ENCODE data around the gene JMJD1C.

JMJD1C gene

DNA sequence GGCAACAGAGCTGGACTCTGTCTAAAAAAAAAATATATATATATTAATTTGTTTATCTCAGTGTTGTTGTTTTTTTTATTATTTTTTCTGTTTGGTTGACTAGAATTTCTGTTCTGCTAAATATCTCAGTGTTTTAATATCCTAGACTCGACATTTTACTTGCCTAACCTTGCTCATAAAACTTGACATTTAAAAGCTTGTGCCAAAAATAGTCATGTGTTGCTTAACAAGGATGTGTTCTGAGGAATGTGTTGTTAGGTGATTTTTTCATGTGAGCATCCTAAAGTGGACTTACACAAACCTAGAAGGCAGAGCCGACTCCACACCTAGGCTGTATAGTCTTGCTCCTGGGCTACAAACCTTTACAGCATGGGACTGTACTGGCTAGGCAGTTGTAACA, 309.5 kb downstream of the JMJD1C start:
- no peak overlapping the region for H3K4me3 ChIP-seq (ENCODE audit: low read depth, low read length)
- TF ChIP-seq, protein P1, sequence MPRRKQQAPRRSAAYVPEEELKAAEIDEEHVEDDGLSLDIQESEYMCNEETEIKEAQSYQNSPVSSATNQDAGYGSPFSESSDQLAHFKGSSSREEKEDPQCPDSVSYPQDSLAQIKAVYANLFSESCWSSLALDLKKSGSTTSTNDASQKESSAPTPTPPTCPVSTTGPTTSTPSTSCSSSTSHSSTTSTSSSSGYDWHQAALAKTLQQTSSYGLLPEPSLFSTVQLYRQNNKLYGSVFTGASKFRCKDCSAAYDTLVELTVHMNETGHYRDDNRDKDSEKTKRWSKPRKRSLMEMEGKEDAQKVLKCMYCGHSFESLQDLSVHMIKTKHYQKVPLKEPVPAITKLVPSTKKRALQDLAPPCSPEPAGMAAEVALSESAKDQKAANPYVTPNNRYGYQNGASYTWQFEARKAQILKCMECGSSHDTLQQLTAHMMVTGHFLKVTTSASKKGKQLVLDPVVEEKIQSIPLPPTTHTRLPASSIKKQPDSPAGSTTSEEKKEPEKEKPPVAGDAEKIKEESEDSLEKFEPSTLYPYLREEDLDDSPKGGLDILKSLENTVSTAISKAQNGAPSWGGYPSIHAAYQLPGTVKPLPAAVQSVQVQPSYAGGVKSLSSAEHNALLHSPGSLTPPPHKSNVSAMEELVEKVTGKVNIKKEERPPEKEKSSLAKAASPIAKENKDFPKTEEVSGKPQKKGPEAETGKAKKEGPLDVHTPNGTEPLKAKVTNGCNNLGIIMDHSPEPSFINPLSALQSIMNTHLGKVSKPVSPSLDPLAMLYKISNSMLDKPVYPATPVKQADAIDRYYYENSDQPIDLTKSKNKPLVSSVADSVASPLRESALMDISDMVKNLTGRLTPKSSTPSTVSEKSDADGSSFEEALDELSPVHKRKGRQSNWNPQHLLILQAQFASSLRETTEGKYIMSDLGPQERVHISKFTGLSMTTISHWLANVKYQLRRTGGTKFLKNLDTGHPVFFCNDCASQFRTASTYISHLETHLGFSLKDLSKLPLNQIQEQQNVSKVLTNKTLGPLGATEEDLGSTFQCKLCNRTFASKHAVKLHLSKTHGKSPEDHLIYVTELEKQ (tag by site-specific recombination; IDR thresholded peaks at IDR 0.05; ENCODE audit: borderline replicate concordance) = no peak
- TF ChIP-seq SETDB1 (IDR thresholded peaks at IDR 0.05; ENCODE audit: insufficient read length, low read length) (no peak), ZNF558 (tag by site-specific recombination; IDR thresholded peaks at IDR 0.05) (no peak), KLF1 (tag by site-specific recombination; IDR thresholded peaks at IDR 0.05) (no peak)
- no peak overlapping the region for H3K27ac ChIP-seq (ENCODE audit: extremely low read depth, low read depth, low read length)
- POLR2A ChIA-PET = no interaction called here
- CTCF ChIA-PET = interaction anchor here (0.7 to 4.9 kb wide), 13 partner anchors 11 to 718 kb away, joined by 3 to 29 read pairs (median 3); partner anchors contain the start of gene EGR2
- no peaks in the 10 kb centered on the region for H3K9me3 ChIP-seq (ENCODE audit: control insufficient read depth, insufficient read depth, low read depth, low read length)
- no peaks in the 10 kb centered on the region for H3K4me1 ChIP-seq (ENCODE audit: control insufficient read depth, insufficient read depth, low read length)
- peaks cover 3 to 33% of the 10 kb centered on the region in 2 experiments; a peak in 2 of 3 replicates for H3K36me3 ChIP-seq (ENCODE audit: control insufficient read depth in 2 of 2, insufficient read depth in 1 of 2, low read length in 2 of 2)

DNA sequence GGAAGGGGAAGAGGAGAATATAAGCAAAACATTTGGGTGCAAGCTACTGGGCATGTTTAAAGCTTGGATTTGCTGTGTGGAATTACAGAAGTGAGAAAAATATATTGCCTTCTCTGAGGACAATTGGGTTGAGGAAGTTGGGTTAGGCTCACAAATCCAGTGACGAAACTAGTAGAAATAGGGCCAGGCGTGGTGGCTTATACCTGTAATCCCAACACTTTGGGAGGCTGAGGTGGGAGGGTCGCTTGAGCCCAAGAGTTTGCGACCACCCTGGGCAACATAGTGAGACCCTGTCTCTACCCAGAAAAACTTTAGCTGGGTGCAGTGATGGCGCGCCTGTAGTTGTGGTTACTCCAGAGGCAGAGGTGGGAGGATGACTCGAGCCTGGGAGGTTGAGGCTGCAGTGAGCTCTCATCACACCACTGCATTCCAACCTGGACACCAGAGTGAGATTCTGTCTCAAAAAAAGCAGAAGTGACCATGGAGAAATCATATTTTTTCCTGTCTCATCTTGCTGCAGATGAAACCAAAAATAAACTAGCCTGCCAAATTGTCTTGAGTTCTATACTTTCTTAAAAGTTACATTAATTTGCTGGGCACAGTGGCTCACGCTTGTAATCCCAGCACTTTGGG, 310.3 kb downstream of the JMJD1C start:
- no peak for TF ChIP-seq SETDB1 (IDR thresholded peaks at IDR 0.05; ENCODE audit: insufficient read length, low read length)
- TF ChIP-seq FEZF1 (tag by site-specific recombination; IDR thresholded peaks at IDR 0.05) = no peak
- TF ChIP-seq, protein P2, sequence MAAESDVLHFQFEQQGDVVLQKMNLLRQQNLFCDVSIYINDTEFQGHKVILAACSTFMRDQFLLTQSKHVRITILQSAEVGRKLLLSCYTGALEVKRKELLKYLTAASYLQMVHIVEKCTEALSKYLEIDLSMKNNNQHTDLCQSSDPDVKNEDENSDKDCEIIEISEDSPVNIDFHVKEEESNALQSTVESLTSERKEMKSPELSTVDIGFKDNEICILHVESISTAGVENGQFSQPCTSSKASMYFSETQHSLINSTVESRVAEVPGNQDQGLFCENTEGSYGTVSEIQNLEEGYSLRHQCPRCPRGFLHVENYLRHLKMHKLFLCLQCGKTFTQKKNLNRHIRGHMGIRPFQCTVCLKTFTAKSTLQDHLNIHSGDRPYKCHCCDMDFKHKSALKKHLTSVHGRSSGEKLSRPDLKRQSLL (tag by site-specific recombination; IDR thresholded peaks at IDR 0.05) = no peak
- TF ChIP-seq, protein P3, sequence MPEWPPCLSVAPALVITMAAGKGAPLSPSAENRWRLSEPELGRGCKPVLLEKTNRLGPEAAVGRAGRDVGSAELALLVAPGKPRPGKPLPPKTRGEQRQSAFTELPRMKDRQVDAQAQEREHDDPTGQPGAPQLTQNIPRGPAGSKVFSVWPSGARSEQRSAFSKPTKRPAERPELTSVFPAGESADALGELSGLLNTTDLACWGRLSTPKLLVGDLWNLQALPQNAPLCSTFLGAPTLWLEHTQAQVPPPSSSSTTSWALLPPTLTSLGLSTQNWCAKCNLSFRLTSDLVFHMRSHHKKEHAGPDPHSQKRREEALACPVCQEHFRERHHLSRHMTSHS (tag by site-specific recombination; IDR thresholded peaks at IDR 0.05) = no peak
- TF ChIP-seq, protein P4, sequence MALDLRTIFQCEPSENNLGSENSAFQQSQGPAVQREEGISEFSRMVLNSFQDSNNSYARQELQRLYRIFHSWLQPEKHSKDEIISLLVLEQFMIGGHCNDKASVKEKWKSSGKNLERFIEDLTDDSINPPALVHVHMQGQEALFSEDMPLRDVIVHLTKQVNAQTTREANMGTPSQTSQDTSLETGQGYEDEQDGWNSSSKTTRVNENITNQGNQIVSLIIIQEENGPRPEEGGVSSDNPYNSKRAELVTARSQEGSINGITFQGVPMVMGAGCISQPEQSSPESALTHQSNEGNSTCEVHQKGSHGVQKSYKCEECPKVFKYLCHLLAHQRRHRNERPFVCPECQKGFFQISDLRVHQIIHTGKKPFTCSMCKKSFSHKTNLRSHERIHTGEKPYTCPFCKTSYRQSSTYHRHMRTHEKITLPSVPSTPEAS (tag by site-specific recombination; IDR thresholded peaks at IDR 0.05) = no peak
- TF ChIP-seq ZNF48 (tag by site-specific recombination; IDR thresholded peaks at IDR 0.05) = no peak
- no peak for TF ChIP-seq ZSCAN16 (tag by site-specific recombination; IDR thresholded peaks at IDR 0.05)
- no peak for TF ChIP-seq KLF1 (tag by site-specific recombination; IDR thresholded peaks at IDR 0.05)
- no peak for TF ChIP-seq ZNF555 (tag by site-specific recombination; conservative IDR thresholded peaks at IDR 0.05)
- TF ChIP-seq, protein P5, sequence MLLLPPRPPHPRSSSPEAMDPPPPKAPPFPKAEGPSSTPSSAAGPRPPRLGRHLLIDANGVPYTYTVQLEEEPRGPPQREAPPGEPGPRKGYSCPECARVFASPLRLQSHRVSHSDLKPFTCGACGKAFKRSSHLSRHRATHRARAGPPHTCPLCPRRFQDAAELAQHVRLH (tag by site-specific recombination; IDR thresholded peaks at IDR 0.05) = no peak
- TF ChIP-seq ZNF37A (tag by site-specific recombination; IDR thresholded peaks at IDR 0.05) = no peak
- peaks cover 3 to 38% of the 10 kb centered on the region in 2 experiments; a peak in 2 of 3 replicates for H3K36me3 ChIP-seq (ENCODE audit: control insufficient read depth in 2 of 2, insufficient read depth in 1 of 2, low read length in 2 of 2)
- H3K9me3 ChIP-seq (ENCODE audit: control insufficient read depth, insufficient read depth, low read depth, low read length) = no peaks in the 10 kb centered on the region
- POLR2A ChIA-PET = interaction anchor here (0.6 kb wide), 1 partner anchor 616 kb away, joined by 4 read pairs; no protein-coding TSS in a partner anchor
- no peak overlapping the region for H3K4me3 ChIP-seq (ENCODE audit: low read depth, low read length)
- CTCF ChIA-PET = interaction anchor here (0.7 to 4.9 kb wide), 5 partner anchors 16 to 718 kb away, joined by 3 to 29 read pairs (median 4); no protein-coding TSS in a partner anchor
- no peaks in the 10 kb centered on the region for H3K4me1 ChIP-seq (ENCODE audit: control insufficient read depth, insufficient read depth, low read length)
- no peak overlapping the region for H3K27ac ChIP-seq (ENCODE audit: extremely low read depth, low read depth, low read length)

All from HEK293 (cell line).